Dermis microvascular lymphatic vessel endothelial cell (primary cell): Measurements from ENCODE around the gene KIRREL3. TPM values are rescaled to one million over a fixed set of nuclear protein-coding genes. Genes with fewer than 3 reads are reported as not detected.

Experiments
- DNase-seq, 2 donors: peaks; one replicate each; pipeline versions ENCODE4 v3.0.0 to v3.0.0-alpha.2; 2010; ENCODE audit warnings: low read depth in 2 of 2
- total RNA-seq: library from RNA; depleted of rRNA; stranded (reverse); fragments of >200 nt; gene quantifications from 2 replicates; pipeline ENCODE4 v1.2.1, GENCODE V29; 2014

Gene KIRREL3
- total RNA-seq, 1 donor from 2014 or later = not detected

DNA sequence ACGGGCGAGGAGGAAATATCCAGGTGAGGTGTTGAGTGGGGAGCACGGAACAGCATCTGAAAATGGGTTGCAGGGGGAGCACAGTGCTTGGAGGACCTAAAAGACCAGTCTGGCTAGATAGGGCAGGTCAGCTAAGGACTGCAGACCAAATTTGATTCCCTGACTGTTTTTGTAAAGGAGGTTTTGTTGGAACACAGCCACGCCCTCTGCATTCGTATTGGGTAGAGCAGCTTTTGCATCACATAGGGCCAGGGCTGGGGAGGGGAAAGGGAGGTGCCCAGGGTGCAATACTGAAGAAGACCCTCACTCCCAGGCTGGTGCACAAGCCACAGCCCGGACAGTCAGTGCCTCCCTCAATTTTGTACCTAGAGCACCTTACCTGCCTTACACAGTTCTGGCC, 286.8 kb downstream of the KIRREL3 start:
- no peak for DNase-seq

GRCh38 chr11:126711977-126712625, 288.5 kb downstream of the KIRREL3 start:
- no peak for DNase-seq

- DNase-seq = no peak
Observed at GRCh38 chr11:126710804-126711399, 289.7 kb downstream of the KIRREL3 start.

GRCh38 chr11:126707498-126707897, 293.1 kb downstream of the KIRREL3 start:
- no peak for DNase-seq

- DNase-seq = no peak
Observed at GRCh38 chr11:126704096-126704495, 296.5 kb downstream of the KIRREL3 start.

DNA sequence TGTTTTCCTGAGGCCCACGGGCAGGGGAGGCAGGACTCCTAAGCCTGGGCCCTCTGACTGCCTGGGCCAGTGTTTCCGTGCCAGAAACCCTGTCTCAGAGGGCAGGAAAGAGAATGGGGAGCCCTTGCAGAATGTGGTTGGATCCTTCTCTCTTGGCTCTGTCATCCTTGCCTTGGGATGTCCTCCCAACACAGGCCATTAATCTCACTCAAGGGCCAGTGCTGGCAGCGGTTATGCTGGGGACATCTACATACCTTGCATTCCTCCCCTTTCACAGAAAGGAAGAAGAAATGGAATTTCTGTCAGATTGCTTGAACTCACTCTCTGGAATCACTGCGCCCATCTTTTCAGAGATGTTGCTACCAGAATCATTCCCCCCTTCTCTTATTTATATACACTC, 296.9 kb downstream of the KIRREL3 start:
- DNase-seq = no peak

- no peak for DNase-seq
Observed at GRCh38 chr11:126702987-126703386, 297.6 kb downstream of the KIRREL3 start.

- DNase-seq = no peak
Observed at GRCh38 chr11:126702165-126702720, 298.3 kb downstream of the KIRREL3 start.

DNA sequence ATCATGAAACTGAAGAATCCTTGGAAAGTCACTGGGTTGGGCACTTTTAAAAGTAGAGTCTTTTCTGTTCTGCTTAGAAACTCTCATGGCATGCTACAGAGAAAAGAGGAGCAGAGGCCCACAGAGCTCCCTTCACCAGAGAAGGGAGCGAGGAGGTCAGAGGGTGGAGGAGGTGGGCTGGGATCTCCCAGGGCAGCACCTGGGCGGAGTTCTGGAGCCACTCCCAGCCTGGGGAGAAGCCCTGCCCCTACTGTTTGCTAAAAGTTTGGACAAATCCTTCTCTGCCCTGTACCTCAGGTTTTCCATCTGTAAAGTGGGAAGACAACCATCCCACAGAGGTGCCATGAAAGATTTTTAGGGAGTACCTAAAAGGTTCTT, 299.1 kb downstream of the KIRREL3 start:
- no peak for DNase-seq

- DNase-seq = no peak
Observed at GRCh38 chr11:126700768-126701519, 299.6 kb downstream of the KIRREL3 start.

DNA sequence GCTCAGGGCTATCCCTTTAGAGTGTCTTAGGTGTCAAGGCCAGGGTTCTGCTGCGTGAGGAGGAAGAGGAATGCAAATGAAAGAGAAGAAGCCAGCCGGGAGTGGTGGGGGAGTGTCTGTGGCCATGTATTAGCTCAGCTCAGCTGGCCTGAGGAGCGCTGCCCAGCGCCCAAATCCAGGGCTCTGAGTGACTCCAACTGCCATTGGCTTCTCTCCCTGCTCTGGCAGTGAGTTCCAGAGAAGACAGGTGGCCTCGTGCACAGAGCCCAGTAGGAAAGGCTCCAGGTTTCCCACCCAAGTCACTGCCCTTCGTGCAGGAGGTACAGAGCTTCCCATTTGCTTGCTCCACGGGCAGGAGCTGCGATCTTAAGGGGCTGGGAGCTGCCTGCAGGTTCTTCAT, 302.0 kb downstream of the KIRREL3 start:
- DNase-seq = no peak

- DNase-seq = no peak
Observed at GRCh38 chr11:126697936-126698335, 302.6 kb downstream of the KIRREL3 start.

GRCh38 chr11:126696982-126697381, 303.6 kb downstream of the KIRREL3 start:
- no peak for DNase-seq

DNA sequence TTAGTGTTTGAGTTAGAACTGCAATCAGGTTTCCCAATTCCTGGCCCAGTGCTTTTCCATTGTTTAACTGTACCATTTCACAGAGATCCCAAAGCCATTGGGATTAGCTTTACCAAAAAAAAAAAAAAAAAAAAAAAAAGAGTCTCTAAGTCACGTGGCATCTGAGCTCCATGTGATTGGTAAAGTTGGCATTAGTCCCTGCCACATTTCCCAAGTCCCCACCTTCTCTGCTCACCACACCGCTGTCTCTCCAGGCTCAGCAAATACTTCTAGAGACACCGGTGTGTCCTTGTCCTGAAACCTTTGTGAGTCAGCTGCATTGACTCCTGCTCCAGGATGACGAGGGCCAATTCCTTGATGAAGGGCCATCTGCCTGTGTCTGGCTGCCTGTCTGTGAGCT, 305.3 kb downstream of the KIRREL3 start:
- no peak for DNase-seq

- no peak for DNase-seq
Observed at GRCh38 chr11:126694065-126694625, 306.4 kb downstream of the KIRREL3 start.

GRCh38 chr11:126687477-126687876, 313.1 kb downstream of the KIRREL3 start:
- DNase-seq = no peak

DNA sequence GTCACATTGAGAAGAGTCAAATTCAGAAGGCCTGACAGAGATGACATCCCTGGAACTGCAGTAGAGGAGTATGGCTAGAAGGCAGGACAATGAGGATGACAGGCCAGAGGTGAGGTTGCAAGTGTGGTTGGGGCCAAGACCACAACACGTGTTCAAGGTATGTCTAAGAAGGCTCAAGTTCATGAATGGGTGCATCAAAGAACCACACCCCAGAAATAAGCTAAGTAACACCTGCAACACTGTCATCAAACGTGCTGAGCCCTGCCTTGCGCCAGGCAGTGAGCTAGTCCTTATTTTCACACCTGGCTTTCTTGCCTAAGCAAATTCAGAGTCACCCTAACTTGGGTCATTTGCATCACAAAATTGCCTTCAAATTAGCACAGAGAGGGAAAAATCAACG, 313.6 kb downstream of the KIRREL3 start:
- no peak for DNase-seq

DNA sequence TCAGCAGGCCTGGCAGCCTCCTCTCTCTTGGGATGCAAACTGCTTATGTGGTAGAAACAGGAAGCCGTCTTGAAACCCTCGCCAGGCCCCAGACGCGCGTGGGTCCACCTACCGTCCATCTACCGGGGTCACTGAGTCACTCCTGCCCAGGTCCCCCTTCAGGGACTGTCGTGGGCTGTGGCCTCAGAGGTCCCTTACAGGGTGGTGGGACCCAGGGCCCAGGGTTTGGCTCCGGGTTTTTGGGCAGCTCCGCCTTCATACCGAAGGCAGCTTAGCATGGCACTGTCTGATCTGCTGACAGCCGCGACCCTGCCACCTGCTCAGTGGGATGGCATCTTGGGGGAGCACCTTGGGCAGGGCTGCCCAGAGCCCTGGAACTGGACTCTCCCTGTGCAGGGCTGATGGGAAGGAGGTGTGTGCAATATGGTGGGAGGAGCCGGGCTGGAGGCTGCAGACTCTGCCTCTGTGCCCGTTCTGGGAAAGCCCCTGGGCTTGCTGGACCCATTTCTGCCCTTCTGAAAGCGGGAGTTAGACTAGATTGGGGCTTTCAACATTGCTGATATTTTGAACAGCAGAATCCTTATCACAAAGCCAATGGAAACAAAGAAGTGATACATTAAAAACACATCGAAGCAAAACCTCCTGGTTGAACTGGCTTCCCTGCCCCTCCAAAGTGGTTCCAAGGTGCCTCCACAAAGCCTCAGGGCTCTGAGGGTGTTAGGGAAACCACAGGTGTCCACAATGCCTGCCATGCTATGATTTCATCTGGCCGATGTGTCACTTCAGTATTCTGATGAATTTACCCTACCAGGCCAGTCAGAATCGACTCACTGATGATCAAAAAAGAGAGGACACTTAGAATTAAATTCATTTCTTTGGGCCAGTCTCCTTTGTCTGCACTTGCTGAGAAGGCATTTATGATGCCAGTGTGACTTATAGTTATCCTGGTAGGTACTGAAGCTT, 316.5 kb downstream of the KIRREL3 start:
- DNase-seq = no peak

- no peak for DNase-seq
Observed at GRCh38 chr11:126682590-126682989, 318.0 kb downstream of the KIRREL3 start.

DNA sequence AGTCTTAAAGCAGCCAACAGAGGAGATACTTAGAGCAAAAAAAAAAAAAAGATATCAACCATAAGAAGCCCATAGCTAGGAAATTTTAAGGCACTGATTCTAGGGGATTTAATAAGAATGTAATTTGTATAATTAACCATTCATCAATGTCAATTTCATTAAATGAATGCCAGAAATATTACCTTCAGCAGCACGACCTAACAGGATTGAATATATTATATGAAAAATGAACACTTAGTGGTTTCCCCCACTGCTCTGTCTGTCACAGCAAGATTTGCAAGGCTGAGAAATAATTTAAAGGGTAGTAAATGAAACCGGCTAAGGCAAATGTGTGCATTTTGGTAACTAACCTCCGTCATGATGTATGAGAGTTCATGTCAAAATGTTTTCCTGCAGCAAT, 319.9 kb downstream of the KIRREL3 start:
- no peak for DNase-seq

DNA sequence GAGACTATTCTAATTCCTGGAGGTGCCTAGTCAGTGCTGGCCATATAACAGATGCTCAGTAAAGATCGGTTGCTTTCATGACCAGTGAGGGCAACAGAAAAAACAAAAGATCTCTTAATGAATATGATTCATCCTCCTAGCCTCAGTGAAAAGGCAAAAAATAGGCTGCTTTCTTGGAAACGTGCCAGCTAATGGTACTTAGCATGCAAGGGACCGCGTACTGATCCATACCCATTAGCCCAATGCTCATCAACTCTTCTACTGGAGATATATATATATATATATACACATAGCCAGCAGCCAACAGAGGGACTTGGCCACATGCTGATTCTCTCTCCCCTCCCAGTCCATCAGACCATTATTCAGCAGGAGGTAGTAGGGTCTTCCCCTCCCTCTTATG, 320.4 kb downstream of the KIRREL3 start:
- DNase-seq = no peak
